ENCODE data around the gene SMYD3. TPM values are rescaled to one million over a fixed set of nuclear protein-coding genes. Genes with fewer than 3 reads are reported as not detected.

SMYD3 gene
- total and polyA plus RNA-seq, 2 of the 13 experiments (the other 11 are each of a cell fraction or from before 2014, with no cell fraction given), result 27.7 to 35.8 TPM

GRCh38 chr1:245856944-245857531 is 650.0 kb downstream of the SMYD3 start (continued):
- TF ChIP-seq TCF7L2 (IDR thresholded peaks at IDR 0.05; ENCODE audit: low read depth, low read length) (no peak), ZNF225 (CRISPR knock-in tag; IDR thresholded peaks at IDR 0.05) (no peak), NR2C2 (CRISPR knock-in tag; IDR thresholded peaks at IDR 0.05; ENCODE audit: borderline replicate concordance) (0 out of 2 replicates have a peak, but pooled peaks have one; percentile 24), GZF1 (CRISPR knock-in tag; IDR thresholded peaks at IDR 0.05) (no peak), AKAP8 (CRISPR knock-in tag; IDR thresholded peaks at IDR 0.05) (no peak), ZSCAN29 (CRISPR knock-in tag; conservative IDR thresholded peaks at IDR 0.05) (0 out of 2 replicates have a peak, but pooled peaks have one; percentile 65), U2AF2 (IDR thresholded peaks at IDR 0.05; ENCODE audit: low read depth, low read length) (no peak), MAFF (IDR thresholded peaks at IDR 0.05; ENCODE audit: low read depth, low read length) (no peak), SAFB2 (CRISPR knock-in tag; IDR thresholded peaks at IDR 0.05; ENCODE audit: borderline replicate concordance, low read depth) (no peak), ZNF615 (CRISPR knock-in tag; IDR thresholded peaks at IDR 0.05; ENCODE audit: borderline replicate concordance) (no peak), PAXIP1 (CRISPR knock-in tag; conservative IDR thresholded peaks at IDR 0.05) (peak; percentile 70), KDM1A (CRISPR knock-in tag; IDR thresholded peaks at IDR 0.05) (no peak), ZNF331 (CRISPR knock-in tag; IDR thresholded peaks at IDR 0.05) (peak; percentile 26; the same call in 1 of the 2 replicates), BRF2 (CRISPR knock-in tag; IDR thresholded peaks at IDR 0.05) (no peak), BCLAF1 (IDR thresholded peaks at IDR 0.05) (no peak), ZNF441 (CRISPR knock-in tag; IDR thresholded peaks at IDR 0.05; ENCODE audit: borderline replicate concordance) (no peak; the same call in 1 of the 2 replicates), ZNF83 (CRISPR knock-in tag; IDR thresholded peaks at IDR 0.05; ENCODE audit: borderline replicate concordance) (no peak), HNRNPH1 (optimal IDR thresholded peaks at IDR 0.05; ENCODE audit: low read depth, low read length) (no peak), ZNF746 (CRISPR knock-in tag; IDR thresholded peaks at IDR 0.05) (no peak), BCL6 (CRISPR knock-in tag; IDR thresholded peaks at IDR 0.05) (no peak)
